Cerebellar cortex (tissue), 1 donor: ENCODE measurements around the gene CCDC85C.

Experiments
- DNase-seq: peaks from one replicate; pipeline ENCODE4 v3.0.0-alpha.2; 2015; ENCODE audit warnings: low spot score

CCDC85C gene

GRCh38 chr14:99556134-99556791 lies 47.7 kb downstream of the CCDC85C start:
- DNase-seq, result no peak

- no peak for DNase-seq
These were observed 49.1 kb downstream of the CCDC85C start for GRCh38 chr14:99554757-99555531.

DNA sequence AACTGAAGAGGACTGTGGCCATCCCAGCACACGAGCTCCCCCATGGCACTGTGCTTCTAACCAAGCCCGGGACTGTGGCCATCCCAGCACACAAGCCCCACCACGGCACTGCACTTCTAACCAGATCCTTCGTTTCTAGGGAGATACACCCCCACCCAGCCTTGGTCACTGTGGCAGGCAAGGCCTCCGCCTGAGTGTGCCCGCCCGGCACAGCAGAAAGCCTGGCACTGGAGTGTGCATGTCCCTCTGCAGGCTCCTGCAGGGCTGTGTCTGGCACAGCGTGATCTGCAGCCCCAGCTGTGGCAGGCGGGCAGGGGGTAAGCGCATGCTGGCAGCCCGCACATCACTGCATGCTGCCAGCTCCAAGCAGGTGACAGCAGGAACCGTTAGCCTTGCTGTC lies 49.8 kb downstream of the CCDC85C start:
- no peak for DNase-seq

- no peak for DNase-seq
These were observed 51.3 kb downstream of the CCDC85C start for GRCh38 chr14:99552572-99553216.

GRCh38 chr14:99552021-99552553 lies 51.9 kb downstream of the CCDC85C start:
- DNase-seq, result no peak

DNA sequence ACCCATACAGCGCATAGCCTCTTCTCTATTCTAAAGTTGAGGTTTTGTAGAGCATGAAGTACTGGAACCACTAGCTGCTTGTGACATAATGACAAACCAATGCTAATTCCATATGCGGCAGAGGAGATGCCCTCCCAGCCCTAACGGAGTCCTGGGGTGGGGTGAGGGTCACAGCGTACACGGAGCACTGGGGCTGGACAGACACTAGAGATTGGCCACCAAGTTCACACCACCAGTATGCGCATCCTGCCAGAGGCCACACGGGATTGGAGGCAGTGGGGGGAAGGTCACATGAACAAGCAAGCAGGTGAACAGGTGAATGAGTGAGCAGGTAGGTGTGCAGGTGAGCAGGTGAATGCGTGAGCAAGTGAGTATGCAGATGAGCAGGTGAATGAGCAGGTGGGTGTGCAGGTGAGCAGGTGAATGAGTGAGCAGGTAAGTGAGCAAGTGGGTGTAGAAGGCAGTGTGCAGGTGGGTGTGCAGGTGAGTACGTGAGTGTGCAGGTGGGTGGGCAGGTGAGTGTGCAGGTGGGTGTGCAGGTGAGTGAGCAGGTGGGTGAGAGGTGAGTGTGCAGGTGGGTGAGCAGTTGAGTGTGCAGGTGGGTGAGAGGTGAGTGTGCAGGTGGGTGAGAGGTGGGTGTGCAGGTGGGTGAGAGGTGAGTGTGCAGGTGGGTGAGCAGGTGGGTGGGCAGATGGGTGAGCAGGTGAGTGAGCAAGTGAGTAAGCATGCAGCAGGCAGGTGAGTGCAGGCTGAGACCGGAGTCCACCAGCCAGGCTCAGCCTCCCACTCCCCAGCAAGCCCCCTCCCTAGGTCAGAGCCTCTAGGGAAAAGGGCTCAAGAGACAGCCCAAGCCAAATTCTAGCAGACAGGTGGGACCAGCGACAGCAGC lies 52.7 kb downstream of the CCDC85C start:
- no peak for DNase-seq

- DNase-seq, result no peak
These were observed 53.5 kb downstream of the CCDC85C start for GRCh38 chr14:99550387-99550992.

DNA sequence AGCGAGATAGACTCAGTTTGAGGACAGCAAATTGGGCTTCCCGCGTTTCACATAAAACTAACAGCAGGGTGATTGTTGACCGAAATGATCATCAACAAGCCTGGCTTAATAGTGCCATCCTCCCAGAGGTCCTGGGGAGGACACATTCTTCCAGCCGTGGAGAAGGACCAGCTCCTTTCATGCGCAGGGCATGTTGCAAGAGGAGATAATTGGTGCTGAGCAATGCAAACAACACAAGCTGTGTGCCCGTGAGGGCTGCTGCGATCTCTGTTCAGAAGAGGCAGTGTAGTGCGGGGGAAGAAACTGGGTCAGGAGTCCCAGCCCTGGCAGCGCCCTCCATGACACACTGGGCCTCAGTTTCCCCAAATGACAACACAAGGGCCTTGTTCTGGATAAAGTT lies 54.3 kb downstream of the CCDC85C start:
- DNase-seq, result no peak

DNA sequence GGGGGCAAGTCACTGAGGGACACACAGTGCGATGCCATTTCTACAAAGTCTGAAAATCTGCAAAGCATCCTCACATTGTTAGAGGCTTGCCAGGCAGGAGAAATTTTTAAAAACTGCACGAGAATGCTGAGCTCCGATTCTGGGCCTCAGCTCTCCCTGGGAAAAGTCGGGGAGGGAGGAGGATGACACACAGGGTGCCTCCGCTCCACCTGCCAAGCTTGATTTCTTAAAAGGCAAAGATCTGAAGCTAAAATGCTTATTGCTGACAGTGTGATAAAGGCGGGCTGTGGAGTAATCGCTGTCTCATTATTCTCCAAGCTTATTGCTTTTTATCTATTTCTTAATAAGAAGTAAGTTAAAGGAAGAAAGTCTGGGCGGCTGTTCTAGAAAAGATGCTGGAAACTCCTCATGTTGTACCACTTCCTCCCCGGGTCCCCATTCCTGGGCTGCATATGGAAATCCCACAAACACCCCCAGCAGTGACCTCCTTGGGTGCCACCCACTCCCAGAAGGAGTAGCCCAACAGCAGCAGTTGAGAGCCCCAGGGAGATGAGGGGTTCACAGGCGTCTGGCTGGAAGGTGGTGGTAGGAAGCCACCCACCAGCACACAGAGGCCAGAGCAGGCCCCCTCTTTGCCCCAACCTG lies 55.0 kb downstream of the CCDC85C start:
- peak; percentile 66 for DNase-seq

DNA sequence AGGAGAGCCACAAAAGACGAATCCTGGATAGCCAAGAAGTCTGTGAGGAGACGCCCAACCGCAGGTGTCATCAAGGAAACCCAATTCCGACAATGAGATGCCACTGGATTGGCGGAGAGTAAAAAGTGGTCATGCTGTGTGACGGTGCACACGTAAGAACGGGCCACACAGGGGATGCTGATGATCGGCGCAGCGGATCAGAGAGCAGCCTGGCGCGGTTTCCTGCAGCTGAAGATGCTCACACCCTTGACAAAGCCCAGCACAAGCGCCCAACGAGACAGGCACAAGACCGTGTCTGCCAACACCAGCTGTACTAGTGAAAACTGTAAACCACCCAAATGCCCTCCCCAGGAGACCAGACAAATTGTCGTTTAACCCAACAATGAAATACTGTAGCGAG lies 55.8 kb downstream of the CCDC85C start:
- peak; percentile 65 for DNase-seq

DNA sequence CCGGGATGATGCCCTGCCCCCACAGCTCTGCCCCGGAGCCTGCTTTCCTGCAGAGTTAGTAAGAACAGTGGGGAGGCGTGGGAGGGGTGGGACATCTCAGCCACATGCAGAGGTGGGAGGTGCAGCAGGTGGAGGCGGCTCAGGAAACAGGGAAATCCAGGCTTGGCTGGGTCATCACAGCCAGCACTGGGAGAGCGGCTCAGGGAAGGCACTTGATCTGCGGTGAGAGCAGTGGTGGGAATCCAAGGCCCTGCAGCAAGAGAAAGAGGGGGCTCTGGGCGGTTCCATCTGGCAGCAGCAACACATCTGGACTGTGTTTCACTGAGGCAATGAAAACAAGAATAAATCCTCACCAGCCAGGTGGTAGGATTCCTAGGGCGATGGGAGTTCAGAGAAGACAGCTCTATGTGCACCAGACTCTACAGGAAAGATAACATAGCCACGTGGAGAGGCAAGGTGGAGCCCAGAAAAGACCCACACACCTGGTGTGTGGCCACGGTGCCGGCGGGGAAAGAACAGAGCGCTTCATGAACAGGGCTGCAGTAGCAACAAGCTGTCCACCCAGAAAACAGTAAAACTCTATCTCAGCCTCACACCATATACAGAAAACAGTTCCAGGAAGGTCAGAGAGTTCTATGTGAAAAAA lies 57.6 kb downstream of the CCDC85C start:
- DNase-seq, result no peak

DNA sequence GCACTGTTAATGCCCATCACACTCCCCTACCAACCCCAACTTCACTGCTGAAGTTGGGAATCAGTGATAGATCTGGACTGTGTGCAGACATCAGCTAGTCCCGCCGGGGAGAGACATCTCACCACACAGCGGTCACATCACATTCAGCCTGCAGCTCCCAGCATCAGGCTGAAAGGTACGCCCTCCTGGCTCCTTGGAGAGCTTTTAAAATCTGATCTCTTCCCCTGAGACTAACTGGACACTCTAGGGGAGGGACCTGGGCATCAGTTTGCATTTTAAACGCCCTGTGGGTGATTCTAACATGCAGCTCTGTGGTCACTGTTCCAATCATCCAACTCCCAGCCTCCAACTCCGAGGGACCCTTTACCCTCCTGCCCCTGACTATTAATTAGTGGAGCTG lies 58.4 kb downstream of the CCDC85C start:
- no peak for DNase-seq

DNA sequence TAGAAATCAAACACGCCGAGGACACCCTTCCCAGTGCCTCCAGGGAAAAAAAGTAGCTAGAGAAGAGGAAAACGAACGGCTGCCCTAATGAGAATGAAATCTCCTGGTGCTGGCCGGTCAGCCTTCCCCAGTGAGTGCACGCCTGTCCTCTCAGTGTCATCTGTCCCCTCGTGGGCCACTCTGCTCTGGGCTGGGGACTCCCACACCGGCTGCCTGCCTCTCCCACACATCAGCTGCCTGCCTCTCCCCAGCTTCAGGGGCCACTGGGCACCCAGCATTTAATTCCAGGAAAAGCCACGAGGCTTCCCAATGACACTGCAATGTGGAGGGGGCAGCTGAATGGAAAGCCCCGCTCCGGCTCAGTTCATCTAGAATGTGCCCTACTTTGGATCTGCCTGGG lies 59.0 kb downstream of the CCDC85C start:
- DNase-seq, result no peak

- DNase-seq, result no peak
These were observed 60.0 kb downstream of the CCDC85C start for GRCh38 chr14:99543985-99544384.

DNA sequence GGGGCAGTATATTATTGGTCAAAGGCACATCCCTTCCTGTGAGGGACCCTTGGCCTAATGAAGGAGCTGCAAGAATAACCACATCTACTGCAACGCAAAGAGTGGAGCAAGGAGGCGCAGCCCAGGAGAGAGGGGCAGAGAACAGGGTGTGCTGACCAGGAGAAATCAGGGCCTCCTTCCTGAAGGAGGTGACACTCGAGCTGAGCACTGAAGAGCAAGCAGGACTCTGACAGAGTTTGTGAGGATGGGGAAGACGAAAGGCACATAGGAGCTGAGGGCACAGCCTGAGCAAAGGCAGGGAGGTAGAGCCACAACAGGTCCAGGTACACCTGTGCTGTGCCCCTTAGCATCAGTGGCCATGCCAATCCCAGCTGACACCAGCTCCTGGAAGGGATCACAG lies 60.6 kb downstream of the CCDC85C start:
- no peak for DNase-seq

DNA sequence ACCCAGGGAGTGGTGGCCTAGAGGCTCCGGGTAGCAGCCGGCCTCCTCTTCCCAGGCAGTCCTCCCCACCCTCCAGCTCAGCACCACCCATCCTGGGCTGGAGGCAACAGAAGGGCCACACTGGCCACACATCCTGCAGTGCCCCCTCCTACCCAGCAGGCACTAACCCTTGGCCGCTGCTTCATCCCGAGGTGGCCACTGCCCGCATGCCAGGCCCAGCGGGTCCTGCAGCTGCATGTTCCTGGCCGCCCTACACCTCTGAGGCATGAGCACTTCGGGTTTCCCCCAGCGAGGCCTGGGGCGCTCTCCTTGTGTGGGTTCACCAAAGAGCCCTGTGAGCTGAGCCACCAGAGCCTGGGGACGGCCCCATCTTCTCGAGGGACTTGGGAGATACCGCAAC lies 61.4 kb downstream of the CCDC85C start:
- no peak for DNase-seq

GRCh38 chr14:99541677-99542470 lies 62.1 kb downstream of the CCDC85C start:
- no peak for DNase-seq

DNA sequence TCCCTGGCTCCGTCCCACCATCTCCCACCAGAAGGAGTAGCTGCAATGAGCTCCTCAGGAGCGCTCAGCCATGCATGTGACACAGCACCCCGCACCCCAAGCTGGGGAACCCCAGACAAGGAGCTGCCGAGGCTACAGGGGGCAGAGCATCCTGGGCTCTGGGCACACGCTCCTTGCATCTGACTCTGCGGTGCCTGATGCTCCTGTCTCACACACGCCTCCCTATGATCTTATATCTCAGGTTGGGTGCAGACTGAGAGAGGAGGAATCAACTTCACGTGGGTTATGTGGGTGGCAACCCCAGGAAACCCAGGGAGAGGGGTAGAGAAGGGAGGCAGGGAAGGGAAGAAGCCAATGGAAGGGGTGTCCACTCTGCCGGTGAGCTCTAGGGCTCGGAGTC lies 62.8 kb downstream of the CCDC85C start:
- DNase-seq, result no peak

DNA sequence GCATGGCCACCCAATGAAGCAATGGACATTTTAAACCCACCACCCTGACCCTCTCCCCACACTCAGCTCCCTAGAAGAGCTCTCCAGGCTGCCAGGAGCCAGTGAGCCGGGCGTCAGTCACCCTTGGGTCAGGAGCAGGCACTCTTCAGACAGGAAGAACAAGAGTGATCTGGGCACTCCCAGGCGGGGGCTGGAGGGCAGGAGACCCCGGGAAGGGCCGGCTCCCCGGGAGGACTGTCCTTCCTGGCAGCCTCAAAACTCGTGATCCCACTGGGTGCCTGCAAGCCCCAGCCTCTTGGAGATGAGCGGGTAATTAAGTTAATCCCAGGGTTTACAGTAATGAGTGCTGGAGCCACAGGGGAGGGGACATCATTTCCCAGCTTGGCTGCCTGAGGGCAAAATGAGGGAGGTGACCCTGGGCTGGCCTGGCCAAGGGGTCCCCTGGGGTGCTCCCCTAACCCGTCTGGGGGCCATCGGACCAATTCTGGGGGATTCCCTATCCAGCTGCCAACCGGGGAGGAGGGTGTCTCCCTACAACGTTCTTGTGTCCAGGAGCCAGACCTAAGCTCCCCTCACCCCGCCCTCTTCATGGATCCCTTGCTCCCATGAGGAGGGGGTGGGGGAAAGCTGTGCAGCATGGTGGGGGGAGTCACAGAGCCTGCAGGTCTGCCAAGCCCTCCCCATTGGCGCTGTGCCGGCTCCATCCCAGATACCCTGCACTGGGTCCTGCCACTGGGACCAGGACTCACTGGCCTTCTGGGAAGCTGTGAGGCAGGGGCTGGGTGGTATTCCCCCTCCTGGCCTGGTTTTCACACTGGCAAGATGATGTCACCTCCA lies 63.6 kb downstream of the CCDC85C start:
- DNase-seq, result no peak
